ENCODE data around the gene C3orf33.
"Not testable (repeated sequence)": the region's sequence is repeated elsewhere in the genome, so short reads cannot be mapped to it uniquely, and the experiment has no call there.

Gene C3orf33

GRCh38 chr3:155847993-155848392, 41.9 kb upstream of the C3orf33 start:
- no peak overlapping the region for H3K23ac ChIP-seq (ENCODE audit: low read length)
- no peak overlapping the region for H2BK5ac ChIP-seq (ENCODE audit: low read length)
- no peak for DNase-seq
- H3K4ac ChIP-seq (ENCODE audit: low read depth, low read length): no peak overlapping the region
- no CpG with 5 or more reads among the region's 3 CpGs for WGBS (ENCODE audit: extremely low coverage, insufficient coverage, low lambda C conversion rate)
- H3K27ac ChIP-seq (ENCODE audit: low read depth, low read length): no peak overlapping the region
- no peak overlapping the region for H3K56ac ChIP-seq (ENCODE audit: low read length)
- H2BK120ac ChIP-seq (ENCODE audit: low read depth, low read length): no peak overlapping the region
- H3K79me2 ChIP-seq (ENCODE audit: control insufficient read depth, insufficient read depth, low read length): peaks cover 16% of the 10 kb centered on the region
- no peak overlapping the region for H3K4me3 ChIP-seq (ENCODE audit: low read length)
- no peak overlapping the region for H2AK5ac ChIP-seq (ENCODE audit: low read length)
- H3K36me3 ChIP-seq (ENCODE audit: control insufficient read depth, insufficient read depth, low read length): peaks cover 2% of the 10 kb centered on the region
- no peaks in the 10 kb centered on the region for H3K27me3 ChIP-seq (ENCODE audit: insufficient read depth, low read length, poor library complexity)
- H3K18ac ChIP-seq (ENCODE audit: low read length): no peak overlapping the region
- no peak overlapping the region for H2BK15ac ChIP-seq (replicated peaks; ENCODE audit: low read depth)
- H4K8ac ChIP-seq (ENCODE audit: low read depth, low read length): no peak overlapping the region
- no peak overlapping the region for H3K9ac ChIP-seq (ENCODE audit: low read length)
- peaks cover 5% of the 10 kb centered on the region for H3K4me1 ChIP-seq (ENCODE audit: control insufficient read depth, low read depth, low read length)
- peaks cover 10% of the 10 kb centered on the region for H3K79me1 ChIP-seq (ENCODE audit: low read length)
- no peak overlapping the region for H4K5ac ChIP-seq (ENCODE audit: low read length)
- H3K4me2 ChIP-seq (ENCODE audit: low read length): no peak overlapping the region

GRCh38 chr3:155846119-155846518, 40.0 kb upstream of the C3orf33 start:
- H3K36me3 ChIP-seq (ENCODE audit: control insufficient read depth, insufficient read depth, low read length): peaks cover 2% of the 10 kb centered on the region
- no peaks in the 10 kb centered on the region for H3K79me2 ChIP-seq (ENCODE audit: control insufficient read depth, insufficient read depth, low read length)
- DNase-seq: no peak
- H3K4ac ChIP-seq (ENCODE audit: low read depth, low read length): no peak overlapping the region
- no peak overlapping the region for H3K4me3 ChIP-seq (ENCODE audit: low read length)
- H2BK5ac ChIP-seq (ENCODE audit: low read length): no peak overlapping the region
- no peaks in the 10 kb centered on the region for H3K27me3 ChIP-seq (ENCODE audit: insufficient read depth, low read length, poor library complexity)
- no peak overlapping the region for H3K4me2 ChIP-seq (ENCODE audit: low read length)
- no peak overlapping the region for H2BK15ac ChIP-seq (replicated peaks; ENCODE audit: low read depth)
- H3K9ac ChIP-seq (ENCODE audit: low read length): no peak overlapping the region
- no peak overlapping the region for H3K18ac ChIP-seq (ENCODE audit: low read length)
- no peaks in the 10 kb centered on the region for H3K4me1 ChIP-seq (ENCODE audit: control insufficient read depth, low read depth, low read length)
- WGBS (ENCODE audit: extremely low coverage, insufficient coverage, low lambda C conversion rate): no CpG with 5 or more reads among the region's 3 CpGs
- H3K79me1 ChIP-seq (ENCODE audit: low read length): peaks cover 3% of the 10 kb centered on the region
- H2AK5ac ChIP-seq (ENCODE audit: low read length): no peak overlapping the region
- H3K56ac ChIP-seq (ENCODE audit: low read length): no peak overlapping the region
- H2BK120ac ChIP-seq (ENCODE audit: low read depth, low read length): no peak overlapping the region
- H3K23ac ChIP-seq (ENCODE audit: low read length): no peak overlapping the region
- H3K27ac ChIP-seq (ENCODE audit: low read depth, low read length): no peak overlapping the region
- no peak overlapping the region for H4K8ac ChIP-seq (ENCODE audit: low read depth, low read length)
- no peak overlapping the region for H4K5ac ChIP-seq (ENCODE audit: low read length)

- no CpG with 5 or more reads among the region's 1 CpG for WGBS (ENCODE audit: extremely low coverage, insufficient coverage, low lambda C conversion rate)
- DNase-seq: no peak
- no peak overlapping the region for H3K4me2 ChIP-seq (ENCODE audit: low read length)
- H3K36me3 ChIP-seq (ENCODE audit: control insufficient read depth, insufficient read depth, low read length): peaks cover 2% of the 10 kb centered on the region
- no peak overlapping the region for H3K23ac ChIP-seq (ENCODE audit: low read length)
- no peak overlapping the region for H4K8ac ChIP-seq (ENCODE audit: low read depth, low read length)
- no peak overlapping the region for H3K18ac ChIP-seq (ENCODE audit: low read length)
- no peak overlapping the region for H2BK120ac ChIP-seq (ENCODE audit: low read depth, low read length)
- no peak overlapping the region for H3K56ac ChIP-seq (ENCODE audit: low read length)
- no peak overlapping the region for H3K4ac ChIP-seq (ENCODE audit: low read depth, low read length)
- H3K9ac ChIP-seq (ENCODE audit: low read length): no peak overlapping the region
- H2AK5ac ChIP-seq (ENCODE audit: low read length): no peak overlapping the region
- H2BK15ac ChIP-seq (replicated peaks; ENCODE audit: low read depth): no peak overlapping the region
- no peaks in the 10 kb centered on the region for H3K4me1 ChIP-seq (ENCODE audit: control insufficient read depth, low read depth, low read length)
- no peaks in the 10 kb centered on the region for H3K27me3 ChIP-seq (ENCODE audit: insufficient read depth, low read length, poor library complexity)
- no peak overlapping the region for H4K5ac ChIP-seq (ENCODE audit: low read length)
- peaks cover 3% of the 10 kb centered on the region for H3K79me1 ChIP-seq (ENCODE audit: low read length)
- no peak overlapping the region for H2BK5ac ChIP-seq (ENCODE audit: low read length)
- no peak overlapping the region for H3K27ac ChIP-seq (ENCODE audit: low read depth, low read length)
- no peak overlapping the region for H3K4me3 ChIP-seq (ENCODE audit: low read length)
- no peaks in the 10 kb centered on the region for H3K79me2 ChIP-seq (ENCODE audit: control insufficient read depth, insufficient read depth, low read length)
Measured at GRCh38 chr3:155843569-155843968, 37.5 kb upstream of the C3orf33 start.

- no CpG with 5 or more reads among the region's 9 CpGs for WGBS (ENCODE audit: extremely low coverage, insufficient coverage, low lambda C conversion rate)
Measured at GRCh38 chr3:155835341-155836071, 29.4 kb upstream of the C3orf33 start.

GRCh38 chr3:155828490-155829098, 22.5 kb upstream of the C3orf33 start:
- H3K9ac ChIP-seq (ENCODE audit: low read length); H3K4me1 ChIP-seq (ENCODE audit: control insufficient read depth, low read depth, low read length); H2BK5ac ChIP-seq (ENCODE audit: low read length); H4K5ac ChIP-seq (ENCODE audit: low read length); H3K4me3 ChIP-seq (ENCODE audit: low read length); H3K56ac ChIP-seq (ENCODE audit: low read length); H3K79me1 ChIP-seq (ENCODE audit: low read length); H3K4ac ChIP-seq (ENCODE audit: low read depth, low read length); H3K4me2 ChIP-seq (ENCODE audit: low read length); H3K23ac ChIP-seq (ENCODE audit: low read length); DNase-seq; H3K36me3 ChIP-seq (ENCODE audit: control insufficient read depth, insufficient read depth, low read length); H4K8ac ChIP-seq (ENCODE audit: low read depth, low read length); H3K18ac ChIP-seq (ENCODE audit: low read length); H2BK15ac ChIP-seq (replicated peaks; ENCODE audit: low read depth); H3K79me2 ChIP-seq (ENCODE audit: control insufficient read depth, insufficient read depth, low read length); H3K27me3 ChIP-seq (ENCODE audit: insufficient read depth, low read length, poor library complexity); H3K27ac ChIP-seq (ENCODE audit: low read depth, low read length); H2BK120ac ChIP-seq (ENCODE audit: low read depth, low read length); H2AK5ac ChIP-seq (ENCODE audit: low read length): not testable (repeated sequence)
- WGBS (ENCODE audit: extremely low coverage, insufficient coverage, low lambda C conversion rate): no CpG with 5 or more reads among the region's 13 CpGs

More at GRCh38 chr3:155835341-155836071, 29.4 kb upstream of the C3orf33 start:
- H4K8ac ChIP-seq (ENCODE audit: low read depth, low read length): no peak overlapping the region
- no peak overlapping the region for H2BK5ac ChIP-seq (ENCODE audit: low read length)
- H3K4me1 ChIP-seq (ENCODE audit: control insufficient read depth, low read depth, low read length): no peaks in the 10 kb centered on the region
- no peak overlapping the region for H4K5ac ChIP-seq (ENCODE audit: low read length)
- no peak overlapping the region for H3K18ac ChIP-seq (ENCODE audit: low read length)
- no peak overlapping the region for H3K23ac ChIP-seq (ENCODE audit: low read length)
- H3K9ac ChIP-seq (ENCODE audit: low read length): no peak overlapping the region
- H3K36me3 ChIP-seq (ENCODE audit: control insufficient read depth, insufficient read depth, low read length): no peaks in the 10 kb centered on the region
- H2BK15ac ChIP-seq (replicated peaks; ENCODE audit: low read depth): no peak overlapping the region
- H3K27ac ChIP-seq (ENCODE audit: low read depth, low read length): no peak overlapping the region
- no peak overlapping the region for H3K4me2 ChIP-seq (ENCODE audit: low read length)
- no peak overlapping the region for H3K4me3 ChIP-seq (ENCODE audit: low read length)
- H3K79me2 ChIP-seq (ENCODE audit: control insufficient read depth, insufficient read depth, low read length): no peaks in the 10 kb centered on the region
- H3K79me1 ChIP-seq (ENCODE audit: low read length): no peaks in the 10 kb centered on the region
- no peaks in the 10 kb centered on the region for H3K27me3 ChIP-seq (ENCODE audit: insufficient read depth, low read length, poor library complexity)
- no peak for DNase-seq
- no peak overlapping the region for H2AK5ac ChIP-seq (ENCODE audit: low read length)
- H2BK120ac ChIP-seq (ENCODE audit: low read depth, low read length): no peak overlapping the region
- no peak overlapping the region for H3K4ac ChIP-seq (ENCODE audit: low read depth, low read length)
- no peak overlapping the region for H3K56ac ChIP-seq (ENCODE audit: low read length)
